Measurements from ENCODE around the gene ZC3H13.

GRCh38 chr13:45966715-45967114 lies 85.8 kb downstream of the ZC3H13 start:
- TF ChIP-seq, protein P1, sequence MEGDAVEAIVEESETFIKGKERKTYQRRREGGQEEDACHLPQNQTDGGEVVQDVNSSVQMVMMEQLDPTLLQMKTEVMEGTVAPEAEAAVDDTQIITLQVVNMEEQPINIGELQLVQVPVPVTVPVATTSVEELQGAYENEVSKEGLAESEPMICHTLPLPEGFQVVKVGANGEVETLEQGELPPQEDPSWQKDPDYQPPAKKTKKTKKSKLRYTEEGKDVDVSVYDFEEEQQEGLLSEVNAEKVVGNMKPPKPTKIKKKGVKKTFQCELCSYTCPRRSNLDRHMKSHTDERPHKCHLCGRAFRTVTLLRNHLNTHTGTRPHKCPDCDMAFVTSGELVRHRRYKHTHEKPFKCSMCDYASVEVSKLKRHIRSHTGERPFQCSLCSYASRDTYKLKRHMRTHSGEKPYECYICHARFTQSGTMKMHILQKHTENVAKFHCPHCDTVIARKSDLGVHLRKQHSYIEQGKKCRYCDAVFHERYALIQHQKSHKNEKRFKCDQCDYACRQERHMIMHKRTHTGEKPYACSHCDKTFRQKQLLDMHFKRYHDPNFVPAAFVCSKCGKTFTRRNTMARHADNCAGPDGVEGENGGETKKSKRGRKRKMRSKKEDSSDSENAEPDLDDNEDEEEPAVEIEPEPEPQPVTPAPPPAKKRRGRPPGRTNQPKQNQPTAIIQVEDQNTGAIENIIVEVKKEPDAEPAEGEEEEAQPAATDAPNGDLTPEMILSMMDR (tag by site-specific recombination; IDR thresholded peaks at IDR 0.05): no peak
- no peak for TF ChIP-seq PRDM1 (tag by site-specific recombination; IDR thresholded peaks at IDR 0.05)
- TF ChIP-seq ZNF549 (tag by site-specific recombination; IDR thresholded peaks at IDR 0.05): no peak
- TF ChIP-seq ZNF501 (tag by site-specific recombination; IDR thresholded peaks at IDR 0.05): no peak
- TF ChIP-seq, protein P2, sequence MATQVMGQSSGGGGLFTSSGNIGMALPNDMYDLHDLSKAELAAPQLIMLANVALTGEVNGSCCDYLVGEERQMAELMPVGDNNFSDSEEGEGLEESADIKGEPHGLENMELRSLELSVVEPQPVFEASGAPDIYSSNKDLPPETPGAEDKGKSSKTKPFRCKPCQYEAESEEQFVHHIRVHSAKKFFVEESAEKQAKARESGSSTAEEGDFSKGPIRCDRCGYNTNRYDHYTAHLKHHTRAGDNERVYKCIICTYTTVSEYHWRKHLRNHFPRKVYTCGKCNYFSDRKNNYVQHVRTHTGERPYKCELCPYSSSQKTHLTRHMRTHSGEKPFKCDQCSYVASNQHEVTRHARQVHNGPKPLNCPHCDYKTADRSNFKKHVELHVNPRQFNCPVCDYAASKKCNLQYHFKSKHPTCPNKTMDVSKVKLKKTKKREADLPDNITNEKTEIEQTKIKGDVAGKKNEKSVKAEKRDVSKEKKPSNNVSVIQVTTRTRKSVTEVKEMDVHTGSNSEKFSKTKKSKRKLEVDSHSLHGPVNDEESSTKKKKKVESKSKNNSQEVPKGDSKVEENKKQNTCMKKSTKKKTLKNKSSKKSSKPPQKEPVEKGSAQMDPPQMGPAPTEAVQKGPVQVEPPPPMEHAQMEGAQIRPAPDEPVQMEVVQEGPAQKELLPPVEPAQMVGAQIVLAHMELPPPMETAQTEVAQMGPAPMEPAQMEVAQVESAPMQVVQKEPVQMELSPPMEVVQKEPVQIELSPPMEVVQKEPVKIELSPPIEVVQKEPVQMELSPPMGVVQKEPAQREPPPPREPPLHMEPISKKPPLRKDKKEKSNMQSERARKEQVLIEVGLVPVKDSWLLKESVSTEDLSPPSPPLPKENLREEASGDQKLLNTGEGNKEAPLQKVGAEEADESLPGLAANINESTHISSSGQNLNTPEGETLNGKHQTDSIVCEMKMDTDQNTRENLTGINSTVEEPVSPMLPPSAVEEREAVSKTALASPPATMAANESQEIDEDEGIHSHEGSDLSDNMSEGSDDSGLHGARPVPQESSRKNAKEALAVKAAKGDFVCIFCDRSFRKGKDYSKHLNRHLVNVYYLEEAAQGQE (tag by site-specific recombination; IDR thresholded peaks at IDR 0.05): no peak
- TF ChIP-seq ZNF792 (tag by site-specific recombination; IDR thresholded peaks at IDR 0.05): no peak
- TF ChIP-seq SP2 (tag by site-specific recombination; IDR thresholded peaks at IDR 0.05): no peak
